HepG2 (cell line): ENCODE data around the gene MXI1.

Source experiments
- CTCF ChIP-seq: sonication (generic); formaldehyde crosslinking; IDR thresholded peaks from 2 replicates; pipeline ENCODE4 v1.5.0; 2020; ENCODE audit warnings: mild to moderate bottlenecking, missing genetic modification reagents, moderate library complexity
- FOXP4 ChIP-seq: sonication (generic); formaldehyde crosslinking; IDR thresholded peaks from 2 replicates; pipeline ENCODE4 v1.4.0; 2020; ENCODE audit warnings: missing genetic modification reagents
- HCFC1 ChIP-seq: fragments of 150-350 bp; IDR thresholded peaks from 2 replicates; pipeline ENCODE4 v1.6.1; 2014; ENCODE audit warnings: low read depth, low read length
- HMG20A ChIP-seq: IDR thresholded peaks from 2 replicates; pipeline ENCODE4 v1.6.1; 2016; ENCODE audit warnings: borderline replicate concordance
- HMGXB4 ChIP-seq, 2 experiments: sonication (generic) in 1 of 2; formaldehyde crosslinking in 1 of 2; IDR thresholded peaks; 2 replicates each; pipeline versions ENCODE4 v1.4.0 to v1.6.1; 2018 to 2020; ENCODE audit warnings: missing genetic modification reagents in 2 of 2, borderline replicate concordance in 1 of 2, low read depth in 1 of 2, mild to moderate bottlenecking in 1 of 2, missing biosample characterization in 1 of 2
- IKZF1 ChIP-seq: fragments of 450-650 bp; IDR thresholded peaks from 2 replicates; pipeline ENCODE4 v1.7.1; 2016
- POLR2AphosphoS5 ChIP-seq: IDR thresholded peaks from 2 replicates; pipeline ENCODE4 v1.6.1; 2012; ENCODE audit warnings: low read depth, low read length
- RAD21 ChIP-seq: fragments of 450-650 bp; formaldehyde crosslinking; IDR thresholded peaks from 2 replicates; pipeline ENCODE4 v1.5.0; 2020; ENCODE audit warnings: mild to moderate bottlenecking
- SMARCE1 ChIP-seq: fragments of 450-650 bp; IDR thresholded peaks from 2 replicates; pipeline ENCODE4 v1.6.1; 2017; ENCODE audit warnings: borderline replicate concordance
- TAF1 ChIP-seq: sonication (generic); formaldehyde crosslinking; IDR thresholded peaks from 2 replicates; pipeline ENCODE4 v1.4.0; 2020; ENCODE audit warnings: missing genetic modification reagents
- ZC3H4 ChIP-seq: sonication (generic); formaldehyde crosslinking; IDR thresholded peaks from 2 replicates; pipeline ENCODE4 v1.4.0; 2020; ENCODE audit warnings: missing genetic modification reagents, borderline replicate concordance
- ZNF282 ChIP-seq: fragments of 450-650 bp; IDR thresholded peaks from 2 replicates; pipeline ENCODE4 v1.6.1; 2018; ENCODE audit not compliant: partially characterized antibody
- ZNF407 ChIP-seq: sonication (generic); formaldehyde crosslinking; IDR thresholded peaks from one replicate; pipeline ENCODE4 v1.5.1; 2020; ENCODE audit warnings: mild to moderate bottlenecking, missing genetic modification reagents; ENCODE audit errors: not compliant biosample characterization

DNA sequence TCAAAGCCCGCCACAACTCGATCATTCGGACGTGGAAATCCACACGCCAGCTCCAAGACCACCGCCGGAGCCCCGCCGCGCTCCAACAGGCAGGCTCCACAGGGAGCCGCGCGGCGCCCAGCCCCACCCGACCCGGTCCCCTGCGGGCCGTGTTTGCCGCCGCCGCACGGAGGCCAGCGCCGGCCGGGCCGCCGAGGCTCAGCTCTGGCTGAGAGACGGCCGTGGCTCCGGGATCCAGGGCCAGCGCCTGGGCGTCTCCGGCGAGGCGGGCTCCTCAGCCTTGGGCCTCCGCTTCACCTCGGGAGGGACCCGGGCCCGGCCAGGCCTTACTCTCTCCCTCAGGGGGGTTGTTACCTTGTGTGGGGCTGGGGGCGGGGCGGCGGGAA lies 97.0 kb downstream of the MXI1 start:
- TF ChIP-seq ZC3H4 (CRISPR knock-in tag) (no peak), HMGXB4 (CRISPR knock-in tag; IDR thresholded peaks at IDR 0.05; ENCODE audit: borderline replicate concordance in 1 of 2, low read depth in 1 of 2) (peak in 1 of 2 experiments; percentile 41; a peak in 2 of 4 replicates), HMG20A (CRISPR knock-in tag) (no peak), FOXP4 (CRISPR knock-in tag) (no peak), RAD21 (CRISPR knock-in tag) (peak; percentile 15; the same call in 1 of the 2 replicates), HCFC1 (no peak), IKZF1 (no peak), ZNF407 (CRISPR knock-in tag) (no peak), ZNF282 (no peak), TAF1 (CRISPR knock-in tag) (no peak), SMARCE1 (no peak), CTCF (CRISPR knock-in tag) (no peak), POLR2AphosphoS5 (no peak)
